Measurements from ENCODE around the gene PTPRT. TPM values are rescaled to one million over a fixed set of nuclear protein-coding genes. Genes with fewer than 3 reads are reported as not detected.

The PTPRT gene
- total RNA-seq, 1 experiment from 2014 or later: not detected

DNA sequence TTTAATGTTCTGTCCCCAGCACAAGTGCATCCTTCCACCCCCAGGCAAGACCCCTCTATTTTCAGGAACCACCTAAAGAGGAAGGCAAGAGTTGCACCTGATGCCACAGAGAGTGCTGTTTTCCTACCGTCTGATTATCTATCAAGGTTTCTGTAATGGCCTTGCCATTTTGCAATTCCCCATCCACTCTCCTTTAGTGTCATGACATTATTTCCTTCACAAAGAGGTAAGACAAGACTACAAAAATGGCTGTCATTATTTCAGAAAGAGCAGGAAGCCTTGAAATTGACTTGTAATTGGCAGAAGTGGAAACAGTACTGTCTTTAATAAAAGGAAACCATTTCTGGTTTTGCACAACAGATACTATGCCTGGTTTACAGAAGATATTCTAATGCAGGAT is 426.7 kb downstream of the PTPRT start:
- intact Hi-C loops (cut with micrococcal nuclease; ENCODE audit: unreplicated experiment) (no loop called here), in situ Hi-C loops (cut with HindIII; ENCODE audit: low pct_unique_long_range_greater_than_20kb, low sequenced_read_pairs) (no loop called here)
- ATAC-seq (no peak), DNase-seq (ENCODE audit: low read depth, low spot score) (no peak)
- Histone ChIP-seq H3K9me3 (ENCODE audit: control insufficient read depth, insufficient read depth, low read depth, low read length) (no peaks in the 10 kb centered on the region), H3K36me3 (ENCODE audit: control insufficient read depth, insufficient read depth, low read length) (no peaks in the 10 kb centered on the region), H3K27me3 (ENCODE audit: control insufficient read depth, insufficient read depth, low read length) (no peaks in the 10 kb centered on the region), H3K4me1 (ENCODE audit: control insufficient read depth, insufficient read depth, low read length) (no peaks in the 10 kb centered on the region), H3K4me3 (ENCODE audit: low read depth in 2 of 2, low read length in 2 of 2) (no peak overlapping the region), H3K27ac (ENCODE audit: low read length) (no peak overlapping the region)
- POLR2A ChIA-PET: no interaction called here
- no peak for TF ChIP-seq TCF7L2 (IDR thresholded peaks at IDR 0.05; ENCODE audit: low read depth, low read length)
- BruUV-seq (replicated peaks): no TSS peak
- CTCF ChIA-PET: no interaction called here

GRCh38 chr20:42756991-42757390 is 432.7 kb downstream of the PTPRT start:
- Histone ChIP-seq H3K4me1 (ENCODE audit: control insufficient read depth, insufficient read depth, low read length) (no peaks in the 10 kb centered on the region), H3K27ac (ENCODE audit: low read length) (no peak overlapping the region), H3K36me3 (ENCODE audit: control insufficient read depth, insufficient read depth, low read length) (no peaks in the 10 kb centered on the region), H3K4me3 (ENCODE audit: low read depth in 2 of 2, low read length in 2 of 2) (no peak overlapping the region), H3K9me3 (ENCODE audit: control insufficient read depth, insufficient read depth, low read depth, low read length) (no peaks in the 10 kb centered on the region), H3K27me3 (ENCODE audit: control insufficient read depth, insufficient read depth, low read length) (no peaks in the 10 kb centered on the region)
- intact Hi-C loops (cut with micrococcal nuclease; ENCODE audit: unreplicated experiment): no loop called here
- TF ChIP-seq POLR2AphosphoS5 (IDR thresholded peaks at IDR 0.05; ENCODE audit: low read depth, low read length) (no peak), TCF7L2 (IDR thresholded peaks at IDR 0.05; ENCODE audit: low read depth, low read length) (no peak), SIN3A (IDR thresholded peaks at IDR 0.05; ENCODE audit: borderline replicate concordance, insufficient read depth, low read depth, low read length) (no peak)
- TF ChIP-seq, protein P1, sequence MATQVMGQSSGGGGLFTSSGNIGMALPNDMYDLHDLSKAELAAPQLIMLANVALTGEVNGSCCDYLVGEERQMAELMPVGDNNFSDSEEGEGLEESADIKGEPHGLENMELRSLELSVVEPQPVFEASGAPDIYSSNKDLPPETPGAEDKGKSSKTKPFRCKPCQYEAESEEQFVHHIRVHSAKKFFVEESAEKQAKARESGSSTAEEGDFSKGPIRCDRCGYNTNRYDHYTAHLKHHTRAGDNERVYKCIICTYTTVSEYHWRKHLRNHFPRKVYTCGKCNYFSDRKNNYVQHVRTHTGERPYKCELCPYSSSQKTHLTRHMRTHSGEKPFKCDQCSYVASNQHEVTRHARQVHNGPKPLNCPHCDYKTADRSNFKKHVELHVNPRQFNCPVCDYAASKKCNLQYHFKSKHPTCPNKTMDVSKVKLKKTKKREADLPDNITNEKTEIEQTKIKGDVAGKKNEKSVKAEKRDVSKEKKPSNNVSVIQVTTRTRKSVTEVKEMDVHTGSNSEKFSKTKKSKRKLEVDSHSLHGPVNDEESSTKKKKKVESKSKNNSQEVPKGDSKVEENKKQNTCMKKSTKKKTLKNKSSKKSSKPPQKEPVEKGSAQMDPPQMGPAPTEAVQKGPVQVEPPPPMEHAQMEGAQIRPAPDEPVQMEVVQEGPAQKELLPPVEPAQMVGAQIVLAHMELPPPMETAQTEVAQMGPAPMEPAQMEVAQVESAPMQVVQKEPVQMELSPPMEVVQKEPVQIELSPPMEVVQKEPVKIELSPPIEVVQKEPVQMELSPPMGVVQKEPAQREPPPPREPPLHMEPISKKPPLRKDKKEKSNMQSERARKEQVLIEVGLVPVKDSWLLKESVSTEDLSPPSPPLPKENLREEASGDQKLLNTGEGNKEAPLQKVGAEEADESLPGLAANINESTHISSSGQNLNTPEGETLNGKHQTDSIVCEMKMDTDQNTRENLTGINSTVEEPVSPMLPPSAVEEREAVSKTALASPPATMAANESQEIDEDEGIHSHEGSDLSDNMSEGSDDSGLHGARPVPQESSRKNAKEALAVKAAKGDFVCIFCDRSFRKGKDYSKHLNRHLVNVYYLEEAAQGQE (IDR thresholded peaks at IDR 0.05; ENCODE audit: insufficient read depth in 1 of 2, low read depth in 2 of 2, low read length in 1 of 2): no peak
- TF ChIP-seq, protein P2, sequence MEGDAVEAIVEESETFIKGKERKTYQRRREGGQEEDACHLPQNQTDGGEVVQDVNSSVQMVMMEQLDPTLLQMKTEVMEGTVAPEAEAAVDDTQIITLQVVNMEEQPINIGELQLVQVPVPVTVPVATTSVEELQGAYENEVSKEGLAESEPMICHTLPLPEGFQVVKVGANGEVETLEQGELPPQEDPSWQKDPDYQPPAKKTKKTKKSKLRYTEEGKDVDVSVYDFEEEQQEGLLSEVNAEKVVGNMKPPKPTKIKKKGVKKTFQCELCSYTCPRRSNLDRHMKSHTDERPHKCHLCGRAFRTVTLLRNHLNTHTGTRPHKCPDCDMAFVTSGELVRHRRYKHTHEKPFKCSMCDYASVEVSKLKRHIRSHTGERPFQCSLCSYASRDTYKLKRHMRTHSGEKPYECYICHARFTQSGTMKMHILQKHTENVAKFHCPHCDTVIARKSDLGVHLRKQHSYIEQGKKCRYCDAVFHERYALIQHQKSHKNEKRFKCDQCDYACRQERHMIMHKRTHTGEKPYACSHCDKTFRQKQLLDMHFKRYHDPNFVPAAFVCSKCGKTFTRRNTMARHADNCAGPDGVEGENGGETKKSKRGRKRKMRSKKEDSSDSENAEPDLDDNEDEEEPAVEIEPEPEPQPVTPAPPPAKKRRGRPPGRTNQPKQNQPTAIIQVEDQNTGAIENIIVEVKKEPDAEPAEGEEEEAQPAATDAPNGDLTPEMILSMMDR (IDR thresholded peaks at IDR 0.05): no peak
- ATAC-seq (no peak), DNase-seq (ENCODE audit: low read depth, low spot score) (no peak)
- ChIA-PET POLR2A (no interaction called here), CTCF (no interaction called here)
- BruUV-seq (replicated peaks): no TSS peak
- in situ Hi-C loops (cut with HindIII; ENCODE audit: low pct_unique_long_range_greater_than_20kb, low sequenced_read_pairs): no loop called here

DNA sequence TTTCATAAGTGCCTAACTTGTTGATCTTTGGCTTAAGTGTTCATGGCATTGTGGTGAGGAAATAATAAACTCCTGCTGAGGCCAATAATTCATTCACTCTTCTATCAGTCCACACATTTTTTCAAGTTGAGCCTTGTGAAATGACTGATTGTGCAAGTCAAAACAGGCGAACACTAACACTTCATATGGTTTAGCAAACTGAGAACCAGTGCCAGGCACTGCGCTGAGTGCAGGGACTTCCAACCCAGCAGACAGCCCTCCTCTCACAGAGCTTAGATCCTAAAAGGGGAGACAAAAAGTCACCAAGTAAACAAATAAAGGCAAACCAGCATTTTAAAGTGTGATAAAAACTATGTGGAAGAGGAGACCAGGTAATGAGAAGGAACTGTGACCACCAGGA is 435.0 kb downstream of the PTPRT start:
- no peak overlapping the region for H3K4me3 ChIP-seq (ENCODE audit: low read depth in 2 of 2, low read length in 2 of 2)
- no TSS peak for BruUV-seq (replicated peaks)
- H3K27ac ChIP-seq (ENCODE audit: low read length): no peak overlapping the region
- ChIA-PET CTCF (no interaction called here), POLR2A (no interaction called here)
- DNase-seq (ENCODE audit: low read depth, low spot score): no peak
- ATAC-seq: no peak
- in situ Hi-C loops (cut with HindIII; ENCODE audit: low pct_unique_long_range_greater_than_20kb, low sequenced_read_pairs): no loop called here
- TF ChIP-seq POLR2AphosphoS5 (IDR thresholded peaks at IDR 0.05; ENCODE audit: low read depth, low read length): no peak
- TF ChIP-seq TCF7L2 (IDR thresholded peaks at IDR 0.05; ENCODE audit: low read depth, low read length): no peak
- no peak for TF ChIP-seq SIN3A (IDR thresholded peaks at IDR 0.05; ENCODE audit: borderline replicate concordance, insufficient read depth, low read depth, low read length)
- TF ChIP-seq, protein P1 (IDR thresholded peaks at IDR 0.05; ENCODE audit: insufficient read depth in 1 of 2, low read depth in 2 of 2, low read length in 1 of 2): no peak
- TF ChIP-seq, protein P2 (IDR thresholded peaks at IDR 0.05): no peak
- intact Hi-C loops (cut with micrococcal nuclease; ENCODE audit: unreplicated experiment): no loop called here
- H3K4me1 ChIP-seq (ENCODE audit: control insufficient read depth, insufficient read depth, low read length): no peaks in the 10 kb centered on the region
- H3K9me3 ChIP-seq (ENCODE audit: control insufficient read depth, insufficient read depth, low read depth, low read length): no peaks in the 10 kb centered on the region
- H3K36me3 ChIP-seq (ENCODE audit: control insufficient read depth, insufficient read depth, low read length): no peaks in the 10 kb centered on the region
- H3K27me3 ChIP-seq (ENCODE audit: control insufficient read depth, insufficient read depth, low read length): no peaks in the 10 kb centered on the region; the same call in 1 of the 2 replicates

Data from Panc1 (cell line).